GM18873 (cell line): ENCODE results near the gene SORCS3.
"Not testable (repeated sequence)": the region's sequence is repeated elsewhere in the genome, so short reads cannot be mapped to it uniquely, and the experiment has no call there.

Experiments
- ATAC-seq: cut with Tn5 transposase; IDR thresholded peaks from one replicate; pipeline ENCODE4 v1.9.1; 2021; ENCODE audit warnings: mild to moderate bottlenecking, moderate library complexity, moderate number of reproducible peaks; ENCODE audit not compliant: unreplicated experiment, low FRiP score

The SORCS3 gene

GRCh38 chr10:104688251-104689042, 47.4 kb downstream of the SORCS3 start:
- ATAC-seq: no peak

DNA sequence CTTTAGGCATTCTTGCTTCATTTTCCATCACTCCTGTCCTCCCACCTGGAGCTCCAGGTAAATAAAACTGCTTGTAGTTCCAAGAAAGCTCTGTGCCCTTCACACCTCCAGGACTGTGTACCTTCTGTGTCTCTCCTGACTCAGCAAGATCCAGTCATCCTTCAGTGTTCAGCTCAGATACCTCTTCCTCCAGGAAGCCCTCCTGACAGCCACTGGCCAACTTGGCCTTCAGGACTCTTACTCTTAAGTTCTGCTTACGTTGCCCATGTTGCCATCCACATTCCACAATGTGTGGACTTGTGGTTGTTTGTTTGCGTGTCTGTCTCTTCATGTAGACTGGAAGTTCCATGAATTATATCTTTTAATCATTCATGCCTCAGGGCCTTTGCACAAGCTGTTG, 48.0 kb downstream of the SORCS3 start:
- no peak for ATAC-seq

- ATAC-seq: no peak
Observed at GRCh38 chr10:104689547-104689946, 48.5 kb downstream of the SORCS3 start.

DNA sequence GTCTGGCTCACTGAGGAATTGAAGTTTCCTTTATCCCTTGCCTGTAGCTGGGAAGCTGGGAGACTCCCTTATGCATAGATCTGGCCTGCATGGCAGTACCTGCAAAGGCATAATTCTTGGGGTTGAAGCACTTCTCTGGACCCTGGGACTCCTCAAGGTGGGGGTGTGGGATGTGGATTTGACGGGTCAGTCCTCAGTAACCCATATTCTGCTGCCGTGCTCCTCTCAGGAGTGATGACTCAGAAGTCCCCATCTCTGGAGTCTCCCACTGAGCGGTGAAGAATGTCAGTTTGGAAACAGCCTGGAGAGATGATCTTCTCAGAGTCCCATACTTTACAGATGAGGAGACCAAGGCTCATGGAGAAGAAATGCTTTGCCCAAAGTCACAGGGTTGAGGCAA, 49.0 kb downstream of the SORCS3 start:
- ATAC-seq: no peak

GRCh38 chr10:104690959-104691358, 49.9 kb downstream of the SORCS3 start:
- no peak for ATAC-seq

DNA sequence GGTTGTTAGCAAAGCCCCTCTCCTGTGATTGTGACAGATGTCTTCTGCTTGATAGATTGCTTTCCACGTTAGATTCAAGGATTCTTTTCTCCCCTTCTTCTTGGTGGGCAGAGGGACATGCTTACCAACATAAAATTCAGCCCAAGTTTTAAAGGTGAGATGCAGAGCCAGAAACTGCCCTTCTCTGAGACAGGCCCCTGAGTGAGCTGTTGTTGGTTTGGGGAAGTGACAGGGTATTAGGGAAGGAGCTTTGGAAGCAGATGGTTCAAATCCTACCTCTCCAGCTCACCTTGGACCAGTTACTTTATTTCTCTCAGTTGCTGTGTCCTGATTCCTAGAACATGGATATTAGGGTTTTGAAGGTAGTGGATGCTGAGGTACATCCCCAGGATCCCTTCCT, 53.0 kb downstream of the SORCS3 start:
- ATAC-seq: no peak

- ATAC-seq: not testable (repeated sequence)
Observed at GRCh38 chr10:104703262-104703661, 62.2 kb downstream of the SORCS3 start.

GRCh38 chr10:104706886-104707285, 65.8 kb downstream of the SORCS3 start:
- ATAC-seq: no peak

DNA sequence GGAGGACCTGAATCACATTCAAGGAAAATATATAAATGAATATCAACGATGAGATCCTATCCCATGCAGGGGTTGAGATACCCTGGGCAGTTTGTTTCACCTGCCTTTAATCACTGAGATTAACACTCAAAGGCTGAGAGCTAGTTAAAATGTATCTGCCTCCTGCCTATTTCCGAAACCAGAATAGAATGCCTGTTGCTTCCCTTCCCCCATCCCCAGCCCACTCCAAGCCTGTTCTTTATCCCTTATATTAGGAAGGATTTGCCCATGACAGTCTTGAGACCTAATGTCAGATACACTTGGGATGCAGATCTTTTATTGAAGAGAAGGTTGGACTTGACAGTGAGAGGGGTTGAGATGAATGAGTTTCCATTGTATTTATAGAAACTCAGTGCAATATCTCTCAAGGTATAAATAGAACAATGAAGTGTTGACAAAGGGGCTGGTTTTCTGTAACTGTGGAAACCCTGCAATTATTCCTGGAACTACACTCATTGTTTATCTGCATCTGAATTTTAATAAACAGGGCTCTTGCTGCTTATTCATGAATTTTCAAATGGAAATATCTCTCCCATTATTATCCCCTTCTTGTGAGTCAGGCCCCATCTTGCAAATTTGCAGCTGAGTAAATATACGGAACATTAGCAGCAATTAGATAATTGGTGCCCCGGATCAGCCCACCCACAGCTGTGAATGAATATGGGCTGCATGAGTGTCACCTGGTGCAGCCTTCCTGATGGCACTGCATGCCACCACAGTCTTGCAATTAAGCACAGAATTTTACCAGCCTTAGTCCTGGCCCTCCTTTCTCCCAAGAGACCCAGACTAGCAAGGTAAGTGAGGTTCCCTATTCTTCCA, 66.7 kb downstream of the SORCS3 start:
- ATAC-seq: no peak

GRCh38 chr10:104711302-104711721, 70.2 kb downstream of the SORCS3 start:
- ATAC-seq: no peak

GRCh38 chr10:104730593-104730992, 89.5 kb downstream of the SORCS3 start:
- ATAC-seq: not testable (repeated sequence)

- ATAC-seq: no peak
Observed at GRCh38 chr10:104731192-104731591, 90.1 kb downstream of the SORCS3 start.

- ATAC-seq: no peak
Observed at GRCh38 chr10:104732222-104732621, 91.1 kb downstream of the SORCS3 start.

DNA sequence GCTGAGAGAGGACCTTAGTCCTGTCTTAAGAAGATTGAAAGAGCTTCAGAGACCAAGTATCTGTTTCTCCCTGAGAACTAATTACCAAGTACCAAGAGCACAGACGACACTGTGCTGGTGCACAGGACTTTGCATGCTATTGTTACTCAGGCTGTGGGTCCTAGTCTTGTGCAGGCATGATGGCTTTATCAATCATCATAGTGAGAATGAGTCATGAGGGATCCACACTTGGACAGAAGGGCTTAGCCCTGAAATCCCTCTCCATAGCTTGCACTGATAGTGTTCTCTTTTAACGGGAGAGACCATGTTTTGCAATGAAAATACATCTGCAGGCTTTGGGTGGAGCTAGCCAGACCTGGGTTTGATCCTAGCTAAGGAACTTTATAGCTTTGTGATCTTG, 93.3 kb downstream of the SORCS3 start:
- ATAC-seq: no peak

DNA sequence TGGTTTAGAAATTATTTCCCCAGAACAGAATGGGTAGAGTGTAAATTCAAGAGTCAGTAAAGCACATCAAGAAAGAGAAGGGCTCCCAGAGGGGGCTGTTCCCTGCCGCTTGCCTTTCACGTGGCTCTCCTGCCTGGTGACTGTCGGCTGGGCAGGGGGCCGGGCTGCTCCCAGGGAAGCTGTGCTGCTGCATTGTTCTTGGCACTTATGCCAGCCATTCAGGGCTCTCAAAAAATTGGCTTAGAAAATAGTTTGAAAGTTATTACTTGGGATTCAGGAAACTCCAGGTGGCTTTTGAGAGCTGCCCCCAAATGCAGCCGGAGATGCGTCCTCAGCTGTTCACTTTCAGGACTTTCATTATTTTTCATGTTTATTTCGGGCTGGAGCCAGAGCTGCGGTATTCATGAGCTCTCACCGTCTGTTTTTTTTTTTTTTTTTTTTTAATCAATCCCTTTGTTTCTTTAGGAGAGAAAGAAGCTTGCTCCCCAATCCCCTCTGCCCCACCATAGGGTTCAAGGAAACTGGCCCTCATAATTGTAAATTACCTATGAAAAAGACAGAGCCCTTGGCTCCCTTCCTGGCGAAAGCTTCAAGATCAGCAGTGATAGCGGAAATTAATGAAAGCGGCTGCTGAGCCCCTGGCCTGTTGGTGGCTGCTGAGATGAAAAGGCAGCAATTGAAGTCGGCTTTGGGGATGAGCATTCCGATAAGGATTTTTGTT, 94.1 kb downstream of the SORCS3 start:
- ATAC-seq: no peak

GRCh38 chr10:104735757-104736391, 94.8 kb downstream of the SORCS3 start:
- ATAC-seq: no peak

- no peak for ATAC-seq
Observed at GRCh38 chr10:104741127-104741526, 100.0 kb downstream of the SORCS3 start.

DNA sequence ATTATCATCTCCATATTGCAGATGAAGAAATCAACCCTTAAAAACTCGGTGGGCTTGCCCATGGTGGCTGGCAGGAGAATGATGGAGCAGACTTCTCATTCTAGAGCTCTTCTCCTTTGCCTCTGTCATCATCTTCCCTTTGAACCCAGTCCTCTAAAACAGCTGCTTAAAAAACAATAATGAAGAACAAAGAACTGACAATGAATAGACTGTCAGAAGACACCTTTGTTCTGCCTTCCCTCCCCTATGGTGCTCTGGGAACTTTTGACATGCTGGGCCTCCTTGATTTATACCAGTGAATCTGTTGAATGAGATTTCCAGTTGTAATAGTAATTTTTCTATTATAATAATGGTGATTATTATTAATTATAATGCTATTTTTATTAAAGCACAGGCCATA, 103.0 kb downstream of the SORCS3 start:
- ATAC-seq: no peak

- ATAC-seq: no peak
Observed at GRCh38 chr10:104750291-104750690, 109.2 kb downstream of the SORCS3 start.

DNA sequence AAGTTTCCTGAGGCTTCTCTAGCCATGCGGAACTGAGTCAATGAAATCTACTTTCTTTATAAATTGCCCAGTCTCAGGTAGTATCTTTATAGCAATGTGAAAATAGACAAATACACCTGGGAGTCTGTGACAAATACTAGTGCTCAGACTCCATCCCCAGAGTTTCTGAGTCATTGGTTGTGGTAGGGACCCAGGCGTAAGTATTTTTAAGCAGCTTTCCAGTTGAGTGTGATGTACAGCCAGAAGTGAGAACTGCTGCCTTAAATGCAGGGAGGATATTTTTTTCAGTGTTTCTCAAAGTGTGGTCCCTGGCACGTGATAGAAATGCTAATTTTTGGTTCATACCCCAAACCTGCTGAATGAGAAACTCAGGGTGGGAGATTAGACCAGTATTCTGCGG, 121.7 kb downstream of the SORCS3 start:
- no peak for ATAC-seq

DNA sequence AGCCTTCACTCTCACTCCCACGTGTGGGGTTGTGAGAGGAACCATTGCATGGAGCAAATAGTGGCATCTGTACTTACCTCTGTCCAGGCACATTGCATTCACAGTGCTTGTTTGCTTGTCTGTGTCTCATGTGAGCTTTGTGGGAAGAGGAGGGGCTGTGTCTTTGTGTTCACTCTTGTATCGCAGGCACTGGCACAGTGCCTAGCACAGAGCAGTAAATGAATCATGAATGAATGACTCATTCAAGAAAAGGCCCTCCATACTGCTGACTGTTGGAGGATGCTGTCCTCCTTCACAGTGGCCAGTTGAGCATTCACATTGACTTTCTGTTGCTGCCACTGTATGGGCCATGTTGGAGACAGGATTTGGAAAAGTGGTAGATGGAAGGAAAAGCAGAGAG, 125.3 kb downstream of the SORCS3 start:
- ATAC-seq: no peak
